Loucy (cell line): ENCODE data around the gene PDGFRB.

ENCODE experiments used
- H2AFZ ChIP-seq: fragments of 200-600 bp; sonication (generic); 2 replicates; pipeline ENCODE4 v1.6.0; 2016; ENCODE audit warnings: antibody characterized with exemption, mild to moderate bottlenecking, low read length, moderate library complexity
- H3F3A ChIP-seq: fragments of 200-600 bp; 2 replicates; pipeline ENCODE4 v1.6.0; 2016; ENCODE audit warnings: antibody characterized with exemption, low read depth, mild to moderate bottlenecking
- H3K27me3 ChIP-seq: fragments of 200-600 bp; sonication (generic); 2 replicates; pipeline ENCODE4 v1.6.1; 2014; ENCODE audit warnings: low read length, mild to moderate bottlenecking; ENCODE audit not compliant: insufficient read depth, poor library complexity, severe bottlenecking
- H3K36me3 ChIP-seq: fragments of 200-600 bp; sonication (generic); 2 replicates; pipeline ENCODE4 v1.6.1; 2016; ENCODE audit warnings: low read length; ENCODE audit not compliant: insufficient read depth
- H3K4me1 ChIP-seq: fragments of 200-600 bp; sonication (generic); 2 replicates; pipeline ENCODE4 v1.5.1; 2014; ENCODE audit warnings: low read length, mild to moderate bottlenecking; ENCODE audit not compliant: insufficient read depth, poor library complexity, severe bottlenecking
- H3K4me2 ChIP-seq: fragments of 200-600 bp; sonication (generic); 2 replicates; pipeline ENCODE4 v1.6.0; 2014; ENCODE audit warnings: antibody characterized with exemption, low read length, low read depth, mild to moderate bottlenecking; ENCODE audit not compliant: poor library complexity, severe bottlenecking
- H3K4me3 ChIP-seq: fragments of 200-600 bp; sonication (generic); 2 replicates; pipeline ENCODE4 v1.5.1; 2014; ENCODE audit warnings: low read length, mild to moderate bottlenecking, mixed read lengths; ENCODE audit not compliant: poor library complexity, severe bottlenecking
- H3K79me2 ChIP-seq: fragments of 200-600 bp; sonication (generic); 2 replicates; pipeline ENCODE4 v1.6.1; 2014; ENCODE audit warnings: low read length; ENCODE audit not compliant: insufficient read depth
- H3K9ac ChIP-seq: fragments of 200-600 bp; sonication (generic); 2 replicates; pipeline ENCODE4 v1.6.0; 2014; ENCODE audit warnings: mild to moderate bottlenecking, low read depth, low read length, moderate library complexity; ENCODE audit not compliant: poor library complexity, severe bottlenecking
- H3K9me2 ChIP-seq: fragments of 200-600 bp; sonication (generic); replicated peaks from 2 replicates; pipeline ENCODE4 v1.6.1; 2016; ENCODE audit warnings: low read depth, low read length, mixed read lengths
- H3K9me3 ChIP-seq: fragments of 200-600 bp; sonication (generic); 2 replicates; pipeline ENCODE4 v1.6.1; 2014; ENCODE audit warnings: mild to moderate bottlenecking, antibody characterized with exemption, low read length, low read depth; ENCODE audit not compliant: insufficient read depth
- H4K20me1 ChIP-seq: fragments of 200-600 bp; sonication (generic); 2 replicates; pipeline ENCODE4 v1.6.0; 2014; ENCODE audit warnings: antibody characterized with exemption, low read length, mild to moderate bottlenecking; ENCODE audit not compliant: insufficient read depth, poor library complexity, severe bottlenecking
- CTCF ChIP-seq: fragments of 200-600 bp; sonication (generic); conservative IDR thresholded peaks from 2 replicates; pipeline ENCODE4 v1.5.1; 2014; ENCODE audit warnings: mild to moderate bottlenecking, antibody characterized with exemption, low read length
- EZH2phosphoT487 ChIP-seq: fragments of 200-600 bp; IDR thresholded peaks from 2 replicates; pipeline ENCODE4 v1.6.1; 2018; ENCODE audit warnings: antibody characterized with exemption, mild to moderate bottlenecking, moderate library complexity, borderline replicate concordance

The PDGFRB gene

GRCh38 chr5:150103678-150104549 lies 51.7 kb downstream of the PDGFRB start:
- H3K9me2 ChIP-seq: no peaks in the 10 kb centered on the region
- H3K9ac ChIP-seq: no peak overlapping the region
- H3K79me2 ChIP-seq: no peaks in the 10 kb centered on the region
- H2AFZ ChIP-seq: no peak overlapping the region
- no peak overlapping the region for H3K4me2 ChIP-seq
- no peak for TF ChIP-seq CTCF
- TF ChIP-seq EZH2phosphoT487: no peak
- H3K27me3 ChIP-seq: no peaks in the 10 kb centered on the region
- H3K36me3 ChIP-seq: no peaks in the 10 kb centered on the region
- peaks cover 4% of the 10 kb centered on the region for H3K4me1 ChIP-seq
- no peaks in the 10 kb centered on the region for H4K20me1 ChIP-seq
- H3K9me3 ChIP-seq: no peaks in the 10 kb centered on the region
- H3K4me3 ChIP-seq: no peak overlapping the region
- no peaks in the 10 kb centered on the region for H3F3A ChIP-seq

- no peak overlapping the region for H3K4me2 ChIP-seq
- no peaks in the 10 kb centered on the region for H4K20me1 ChIP-seq
- no peaks in the 10 kb centered on the region for H3K79me2 ChIP-seq
- no peaks in the 10 kb centered on the region for H3K36me3 ChIP-seq
- no peaks in the 10 kb centered on the region for H3F3A ChIP-seq
- no peaks in the 10 kb centered on the region for H3K9me2 ChIP-seq
- no peaks in the 10 kb centered on the region for H3K4me1 ChIP-seq
- H3K27me3 ChIP-seq: no peaks in the 10 kb centered on the region
- H2AFZ ChIP-seq: no peak overlapping the region
- no peaks in the 10 kb centered on the region for H3K9me3 ChIP-seq
- H3K9ac ChIP-seq: no peak overlapping the region
- TF ChIP-seq EZH2phosphoT487 (no peak), CTCF (no peak)
- no peak overlapping the region for H3K4me3 ChIP-seq
Observed at GRCh38 chr5:150101023-150101422, 54.6 kb downstream of the PDGFRB start.

DNA sequence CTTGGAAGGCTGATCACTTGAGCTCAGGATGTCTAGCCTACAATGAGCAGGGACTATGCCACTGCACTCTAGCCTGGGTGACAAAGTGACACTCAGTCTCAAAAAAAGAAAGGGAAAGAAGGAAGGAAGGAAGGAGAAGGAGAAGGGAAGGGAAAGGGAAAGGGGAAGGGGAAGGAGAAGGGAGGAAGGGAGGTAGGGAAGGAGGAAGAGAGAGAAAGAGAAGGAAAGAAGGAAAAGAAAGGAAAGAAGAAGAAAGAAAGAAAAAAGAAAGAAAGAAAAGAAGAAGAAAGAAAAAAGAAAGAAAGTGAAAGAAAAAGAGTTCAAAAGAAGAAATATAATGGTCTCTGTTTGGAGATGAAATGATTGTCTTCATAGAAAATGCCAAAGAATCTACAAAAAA lies 58.5 kb downstream of the PDGFRB start:
- Histone ChIP-seq H3K27me3 (no peaks in the 10 kb centered on the region), H3K79me2 (no peaks in the 10 kb centered on the region), H3K4me2 (no peak overlapping the region), H4K20me1 (no peaks in the 10 kb centered on the region), H3K4me3 (no peak overlapping the region), H3F3A (no peaks in the 10 kb centered on the region), H3K9ac (no peak overlapping the region), H3K9me3 (no peaks in the 10 kb centered on the region), H3K9me2 (no peaks in the 10 kb centered on the region), H3K4me1 (no peaks in the 10 kb centered on the region), H2AFZ (no peak overlapping the region), H3K36me3 (no peaks in the 10 kb centered on the region)
- TF ChIP-seq CTCF: no peak
